Muscle of leg (tissue), 11 donors: ENCODE data around the gene PRTN3. TPM values are rescaled to one million over a fixed set of nuclear protein-coding genes. Genes with fewer than 3 reads are reported as not detected.

Experiments used
- DNase-seq: peaks from one replicate; pipeline ENCODE4 v3.0.0; 2013
- H3K27ac ChIP-seq: one replicate; pipeline ENCODE4 v1.5.1; 2013; ENCODE audit warnings: mild to moderate bottlenecking, low read length, control low read depth
- H3K27me3 ChIP-seq: one replicate; pipeline ENCODE4 v1.6.1; 2013; ENCODE audit warnings: low read length; ENCODE audit not compliant: control insufficient read depth, insufficient read depth
- H3K36me3 ChIP-seq: one replicate; pipeline ENCODE4 v1.6.1; 2013; ENCODE audit warnings: low read length; ENCODE audit not compliant: control insufficient read depth, insufficient read depth
- H3K4me1 ChIP-seq: one replicate; pipeline ENCODE4 v1.6.1; 2013; ENCODE audit warnings: low read length; ENCODE audit not compliant: control insufficient read depth, insufficient read depth
- H3K4me3 ChIP-seq: one replicate; pipeline ENCODE4 v1.5.1; 2013; ENCODE audit warnings: low read length, control low read depth
- H3K9me3 ChIP-seq: replicated peaks from 2 replicates; pipeline ENCODE4 v1.6.1; 2013; ENCODE audit warnings: low read depth, low read length; ENCODE audit not compliant: control insufficient read depth
- WGBS: methylation state at CpG from one replicate; pipeline ENCODE4 v1.1.5; 2013; ENCODE audit warnings: missing lambda C conversion rate; ENCODE audit not compliant: insufficient coverage; 5-methylcytosine and 5-hydroxymethylcytosine counted together
- polyA plus RNA-seq, 8 donors: library from polyadenylated mRNA; unstranded; fragments of 120-200 nt; gene quantifications; one replicate each; pipeline versions ENCODE4 v1.2.1 to v1.2.3, GENCODE V29; 2013; ENCODE audit warnings: inconsistent platforms in 1 of 8, low replicate concordance in 1 of 8; ENCODE audit not compliant: insufficient read length in 8 of 8, insufficient read depth in 1 of 8
- total RNA-seq: library from RNA; stranded (reverse); fragments of 120-200 nt; gene quantifications from one replicate; pipeline ENCODE4 v1.2.4, GENCODE V29; 2013

The PRTN3 gene
- total and polyA plus RNA-seq, 9 donors = 0.44 to 11.6 (median 3.8) TPM

GRCh38 chr19:810883-811489 is 29.8 kb upstream of the PRTN3 start:
- no peaks in the 10 kb centered on the region for H3K27me3 ChIP-seq
- H3K9me3 ChIP-seq = no peaks in the 10 kb centered on the region
- no peak overlapping the region for H3K4me3 ChIP-seq
- no peak for DNase-seq
- peaks cover 62% of the 10 kb centered on the region for H3K36me3 ChIP-seq
- 77% methylated on average over 8 of the region's 25 CpGs for WGBS
- no peak overlapping the region for H3K27ac ChIP-seq
- peaks cover 3% of the 10 kb centered on the region for H3K4me1 ChIP-seq

DNA sequence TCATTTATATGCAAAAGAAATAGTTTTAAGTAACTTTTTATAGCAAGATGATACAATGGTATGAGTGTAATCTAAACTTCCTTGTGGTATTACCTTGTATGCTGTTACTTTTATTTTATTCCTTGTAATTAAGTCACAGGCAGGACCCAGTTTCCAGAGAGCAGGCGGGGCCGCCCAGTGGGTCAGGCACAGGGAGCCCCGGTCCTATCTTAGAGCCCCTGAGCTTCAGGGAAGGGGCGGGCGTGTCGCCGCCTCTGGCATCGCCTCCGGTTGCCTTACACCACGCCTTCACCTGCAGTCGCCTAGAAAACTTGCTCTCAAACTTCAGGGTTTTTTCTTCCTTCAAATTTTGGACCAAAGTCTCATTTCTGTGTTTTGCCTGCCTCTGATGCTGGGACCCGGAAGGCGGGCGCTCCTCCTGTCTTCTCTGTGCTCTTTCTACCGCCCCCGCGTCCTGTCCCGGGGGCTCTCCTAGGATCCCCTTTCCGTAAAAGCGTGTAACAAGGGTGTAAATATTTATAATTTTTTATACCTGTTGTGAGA is 29.2 kb upstream of the PRTN3 start:
- no peaks in the 10 kb centered on the region for H3K27me3 ChIP-seq
- H3K9me3 ChIP-seq = no peaks in the 10 kb centered on the region
- H3K36me3 ChIP-seq = peaks cover 59% of the 10 kb centered on the region
- no peak overlapping the region for H3K27ac ChIP-seq
- no peak overlapping the region for H3K4me3 ChIP-seq
- WGBS = 83% methylated on average over 14 of the region's 20 CpGs
- peaks cover 3% of the 10 kb centered on the region for H3K4me1 ChIP-seq
- no peak for DNase-seq

DNA sequence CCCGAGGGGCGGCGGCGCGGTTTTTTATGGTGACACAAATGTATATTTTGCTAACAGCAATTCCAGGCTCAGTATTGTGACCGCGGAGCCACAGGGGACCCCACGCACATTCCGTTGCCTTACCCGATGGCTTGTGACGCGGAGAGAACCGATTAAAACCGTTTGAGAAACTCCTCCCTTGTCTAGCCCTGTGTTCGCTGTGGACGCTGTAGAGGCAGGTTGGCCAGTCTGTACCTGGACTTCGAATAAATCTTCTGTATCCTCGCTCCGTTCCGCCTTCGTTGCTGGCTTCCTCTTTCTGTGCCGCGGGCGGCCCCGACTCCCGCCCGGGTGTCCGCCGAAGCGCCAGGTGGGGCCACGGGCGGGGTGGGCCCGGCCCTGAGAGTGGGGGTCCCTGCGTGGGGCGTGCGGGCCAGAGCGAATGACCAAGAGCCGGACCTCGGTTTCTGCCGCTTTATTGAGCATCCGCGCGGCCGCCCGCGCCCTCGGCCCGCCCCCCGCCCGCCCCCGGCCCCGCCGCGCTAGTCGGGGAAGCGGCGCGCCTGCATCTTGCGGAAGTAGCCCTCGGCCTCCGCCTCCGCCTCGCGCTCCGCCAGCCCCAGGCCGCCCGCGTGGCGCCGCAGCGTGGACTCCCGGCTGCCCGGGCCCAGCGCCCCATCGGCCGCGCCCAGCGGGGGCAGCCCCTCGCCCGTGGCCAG is 28.6 kb upstream of the PRTN3 start:
- WGBS = 80% methylated on average over 39 of the region's 80 CpGs
- H3K36me3 ChIP-seq = peaks cover 53% of the 10 kb centered on the region

DNA sequence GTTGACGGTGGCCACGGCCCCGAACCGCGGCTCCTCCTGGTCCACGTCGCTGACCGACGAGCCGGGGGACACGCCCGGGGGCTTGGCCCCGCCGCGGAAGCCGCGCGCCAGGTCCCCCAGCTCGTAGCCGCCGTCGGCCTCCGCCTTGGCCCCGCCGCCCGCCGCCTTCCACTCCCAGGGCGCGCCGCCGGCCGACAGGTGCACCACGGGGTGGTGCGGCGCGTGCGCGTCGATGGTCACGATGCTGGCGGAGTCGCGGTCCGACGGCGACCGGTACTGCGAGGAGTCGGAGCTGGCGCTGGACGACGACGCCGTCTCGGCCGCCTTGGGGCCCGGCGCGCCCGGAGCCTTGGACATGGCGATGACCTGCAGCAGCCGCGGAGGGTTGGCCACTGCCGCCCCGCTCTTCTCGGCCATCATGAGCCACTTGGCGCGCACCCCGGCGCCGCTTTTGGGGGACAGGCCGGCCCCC is 28.0 kb upstream of the PRTN3 start:
- Histone ChIP-seq H3K27me3 (no peaks in the 10 kb centered on the region), H3K36me3 (peaks cover 47% of the 10 kb centered on the region), H3K4me3 (no peak overlapping the region), H3K4me1 (no peaks in the 10 kb centered on the region), H3K27ac (no peak overlapping the region), H3K9me3 (no peaks in the 10 kb centered on the region)
- DNase-seq = no peak
- WGBS = 79% methylated on average over 60 of the region's 72 CpGs

More for the DNA sequence above, 28.6 kb upstream of the PRTN3 start:
- Histone ChIP-seq H3K9me3 (no peaks in the 10 kb centered on the region), H3K27ac (no peak overlapping the region), H3K4me3 (no peak overlapping the region), H3K4me1 (no peaks in the 10 kb centered on the region), H3K27me3 (no peaks in the 10 kb centered on the region)
- no peak for DNase-seq

DNA sequence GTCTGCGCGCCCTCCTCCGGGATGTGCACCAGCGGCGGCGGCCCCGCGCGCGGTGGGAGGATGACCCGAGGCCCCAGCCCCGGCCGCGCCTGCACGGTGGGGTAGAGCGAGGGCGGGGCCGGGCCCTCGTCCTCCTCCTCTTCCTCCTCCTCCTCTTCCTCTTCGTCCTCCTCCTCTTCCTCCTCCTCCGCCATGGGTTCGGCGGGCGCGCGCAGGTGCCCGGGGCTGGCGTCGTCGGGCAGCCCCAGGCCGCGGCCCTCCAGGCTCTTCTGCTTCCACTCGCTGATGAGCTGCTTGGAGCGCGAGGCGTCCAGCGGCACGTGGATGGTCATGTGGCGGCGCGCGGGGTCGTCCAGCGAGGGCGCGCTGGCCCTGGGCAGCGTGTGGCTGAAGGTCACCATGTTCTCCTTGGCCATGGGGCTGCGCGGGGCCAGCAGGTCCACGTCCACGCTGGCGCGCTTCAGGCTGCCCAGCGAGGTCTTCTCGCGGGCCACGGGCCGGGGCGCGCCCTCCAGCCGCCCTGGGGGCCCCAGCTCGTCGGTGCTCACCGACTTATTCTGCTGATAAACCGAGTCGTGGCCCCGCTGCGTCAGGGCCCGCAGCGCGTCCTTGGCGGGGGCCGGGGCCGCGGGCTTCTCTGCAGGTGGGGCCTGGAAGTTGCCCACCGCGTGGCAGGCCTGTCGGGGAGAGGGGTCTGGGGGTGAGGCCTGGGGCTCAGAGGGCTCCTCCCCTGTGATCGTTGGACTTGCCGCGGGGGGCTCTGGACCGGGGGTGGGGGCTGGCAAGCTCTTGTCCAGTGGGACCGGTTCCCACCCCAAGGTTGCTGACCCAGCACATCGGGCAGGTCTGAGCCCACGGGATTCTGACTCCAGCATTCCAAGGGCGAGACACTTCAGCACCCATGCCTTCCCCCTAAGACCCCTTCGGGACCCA is 27.3 kb upstream of the PRTN3 start:
- H3K27me3 ChIP-seq = no peaks in the 10 kb centered on the region
- WGBS = 89% methylated on average over 55 of the region's 87 CpGs
- no peak for DNase-seq
- H3K4me1 ChIP-seq = no peaks in the 10 kb centered on the region
- no peak overlapping the region for H3K4me3 ChIP-seq
- peaks cover 41% of the 10 kb centered on the region for H3K36me3 ChIP-seq
- H3K9me3 ChIP-seq = no peaks in the 10 kb centered on the region
- no peak overlapping the region for H3K27ac ChIP-seq

DNA sequence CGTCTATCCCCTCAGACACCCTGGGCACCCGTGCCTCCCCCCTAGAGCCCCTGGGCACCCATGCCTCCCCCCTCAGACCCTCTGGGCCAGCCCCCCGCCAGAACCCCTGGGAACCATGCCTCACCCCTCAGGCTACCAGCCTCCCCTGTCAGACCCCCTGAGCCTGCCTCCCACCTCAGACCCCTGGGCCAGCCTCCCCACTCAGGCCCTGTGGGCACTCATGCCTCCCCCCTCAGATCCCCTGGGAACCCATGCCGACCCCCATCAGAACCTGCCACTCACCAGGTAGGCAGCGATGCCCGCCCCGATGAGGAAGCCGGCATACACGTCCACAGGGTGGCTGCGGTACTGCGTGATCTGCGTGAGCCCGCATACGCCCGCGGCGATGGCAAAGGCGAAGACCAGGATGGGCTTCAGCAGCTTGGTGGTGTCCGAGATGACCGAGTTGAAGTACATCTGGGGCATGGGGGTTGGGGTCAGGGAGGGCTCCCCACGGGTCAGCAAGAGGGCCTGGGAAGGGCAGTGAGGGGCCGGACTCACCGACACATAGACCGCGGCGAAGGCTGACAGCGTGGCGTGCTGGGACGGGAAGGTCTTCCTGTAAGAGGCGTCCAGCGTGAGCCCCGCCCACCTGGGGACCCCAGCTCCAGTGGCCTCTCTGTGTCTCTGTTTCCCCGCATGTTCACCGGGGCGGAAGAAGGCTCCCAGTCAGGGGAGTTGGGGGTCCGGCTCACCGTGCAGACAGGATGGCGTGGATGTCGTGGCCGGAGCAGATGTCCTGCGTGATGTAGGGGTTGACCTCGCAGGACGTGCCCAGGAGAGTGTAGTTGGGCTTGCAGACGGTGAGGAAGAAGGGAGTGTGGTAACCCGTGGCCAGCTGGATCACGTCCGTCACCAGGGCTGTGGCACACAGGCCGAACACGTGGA is 26.4 kb upstream of the PRTN3 start:
- 84% methylated on average over 37 of the region's 49 CpGs for WGBS
- no peaks in the 10 kb centered on the region for H3K4me1 ChIP-seq
- no peaks in the 10 kb centered on the region for H3K9me3 ChIP-seq
- no peak overlapping the region for H3K4me3 ChIP-seq
- no peak overlapping the region for H3K27ac ChIP-seq
- peaks cover 31% of the 10 kb centered on the region for H3K36me3 ChIP-seq
- no peak for DNase-seq
- H3K27me3 ChIP-seq = no peaks in the 10 kb centered on the region

- no peaks in the 10 kb centered on the region for H3K4me1 ChIP-seq
- no peaks in the 10 kb centered on the region for H3K9me3 ChIP-seq
- H3K36me3 ChIP-seq = peaks cover 24% of the 10 kb centered on the region
- H3K27ac ChIP-seq = no peak overlapping the region
- H3K27me3 ChIP-seq = peaks cover 2% of the 10 kb centered on the region
- WGBS = 91% methylated on average over 42 of the region's 47 CpGs
- H3K4me3 ChIP-seq = no peak overlapping the region
- no peak for DNase-seq
Measured at GRCh38 chr19:815079-815774, 25.6 kb upstream of the PRTN3 start.

- WGBS = 90% methylated on average over 13 of the region's 13 CpGs
Measured at GRCh38 chr19:815775-816499, 24.9 kb upstream of the PRTN3 start.

More at GRCh38 chr19:815775-816499, 24.9 kb upstream of the PRTN3 start:
- no peak for DNase-seq
- Histone ChIP-seq H3K27ac (no peak overlapping the region), H3K36me3 (peaks cover 17% of the 10 kb centered on the region), H3K9me3 (no peaks in the 10 kb centered on the region), H3K4me1 (no peaks in the 10 kb centered on the region), H3K4me3 (no peak overlapping the region), H3K27me3 (peaks cover 8% of the 10 kb centered on the region)
